ENCODE measurements around the gene MYO7B.

MYO7B gene

GRCh38 chr2:127593228-127594115 lies 58.0 kb downstream of the MYO7B start:
- H3F3A ChIP-seq (ENCODE audit: insufficient read depth, low read length): no peaks in the 10 kb centered on the region
- H2AFZ ChIP-seq (ENCODE audit: low read length): no peak overlapping the region
- DNase-seq: no peak
- H3K79me2 ChIP-seq (ENCODE audit: low read length): no peaks in the 10 kb centered on the region
- no peak overlapping the region for H3K4me2 ChIP-seq (ENCODE audit: low read depth, low read length)
- H3K27me3 ChIP-seq (replicated peaks; ENCODE audit: insufficient read depth, low read length): no peaks in the 10 kb centered on the region; the same call in 1 of the 2 replicates
- no peak overlapping the region for H3K4me3 ChIP-seq (ENCODE audit: low read length)
- no peaks in the 10 kb centered on the region for H3K9me2 ChIP-seq (replicated peaks; ENCODE audit: insufficient read depth, low read length)
- H3K9ac ChIP-seq (ENCODE audit: low read length): no peak overlapping the region
- no peaks in the 10 kb centered on the region for H3K9me3 ChIP-seq (replicated peaks; ENCODE audit: insufficient read depth, low read length)
- no peak overlapping the region for H3K27ac ChIP-seq (ENCODE audit: low read length)
- no peaks in the 10 kb centered on the region for H3K36me3 ChIP-seq (replicated peaks; ENCODE audit: insufficient read depth, low read length)
- H3K4me1 ChIP-seq (ENCODE audit: low read length): no peaks in the 10 kb centered on the region
- TF ChIP-seq EZH2phosphoT487 (IDR thresholded peaks at IDR 0.05; ENCODE audit: low read length): no peak
- no peak for TF ChIP-seq EZH2 (optimal IDR thresholded peaks at IDR 0.05; ENCODE audit: low read depth, low read length)
- no peak for TF ChIP-seq CTCF (IDR thresholded peaks at IDR 0.05; ENCODE audit: low read length)
- H4K20me1 ChIP-seq (ENCODE audit: insufficient read depth, low read length): no peaks in the 10 kb centered on the region

GRCh38 chr2:127594116-127594591 lies 58.7 kb downstream of the MYO7B start:
- H3K27me3 ChIP-seq (replicated peaks; ENCODE audit: insufficient read depth, low read length): no peaks in the 10 kb centered on the region; the same call in 1 of the 2 replicates
- H3F3A ChIP-seq (ENCODE audit: insufficient read depth, low read length): no peaks in the 10 kb centered on the region
- no peak overlapping the region for H3K9ac ChIP-seq (ENCODE audit: low read length)
- H3K27ac ChIP-seq (ENCODE audit: low read length): no peak overlapping the region
- no peaks in the 10 kb centered on the region for H3K4me1 ChIP-seq (ENCODE audit: low read length)
- no peak overlapping the region for H3K4me3 ChIP-seq (ENCODE audit: low read length)
- no peaks in the 10 kb centered on the region for H3K79me2 ChIP-seq (ENCODE audit: low read length)
- H3K9me3 ChIP-seq (replicated peaks; ENCODE audit: insufficient read depth, low read length): no peaks in the 10 kb centered on the region
- H3K9me2 ChIP-seq (replicated peaks; ENCODE audit: insufficient read depth, low read length): no peaks in the 10 kb centered on the region
- no peak for DNase-seq
- H2AFZ ChIP-seq (ENCODE audit: low read length): no peak overlapping the region
- no peaks in the 10 kb centered on the region for H4K20me1 ChIP-seq (ENCODE audit: insufficient read depth, low read length)
- H3K36me3 ChIP-seq (replicated peaks; ENCODE audit: insufficient read depth, low read length): no peaks in the 10 kb centered on the region
- TF ChIP-seq EZH2 (optimal IDR thresholded peaks at IDR 0.05; ENCODE audit: low read depth, low read length) (no peak), CTCF (IDR thresholded peaks at IDR 0.05; ENCODE audit: low read length) (no peak), EZH2phosphoT487 (IDR thresholded peaks at IDR 0.05; ENCODE audit: low read length) (no peak)
- H3K4me2 ChIP-seq (ENCODE audit: low read depth, low read length): no peak overlapping the region

- no peak overlapping the region for H2AFZ ChIP-seq (ENCODE audit: low read length)
- H3K4me2 ChIP-seq (ENCODE audit: low read depth, low read length): no peak overlapping the region
- TF ChIP-seq EZH2 (optimal IDR thresholded peaks at IDR 0.05; ENCODE audit: low read depth, low read length) (no peak), CTCF (IDR thresholded peaks at IDR 0.05; ENCODE audit: low read length) (no peak), EZH2phosphoT487 (IDR thresholded peaks at IDR 0.05; ENCODE audit: low read length) (no peak)
- H3K4me1 ChIP-seq (ENCODE audit: low read length): no peaks in the 10 kb centered on the region
- no peaks in the 10 kb centered on the region for H3K9me3 ChIP-seq (replicated peaks; ENCODE audit: insufficient read depth, low read length)
- no peaks in the 10 kb centered on the region for H3K36me3 ChIP-seq (replicated peaks; ENCODE audit: insufficient read depth, low read length)
- no peak overlapping the region for H3K9ac ChIP-seq (ENCODE audit: low read length)
- H3K4me3 ChIP-seq (ENCODE audit: low read length): no peak overlapping the region
- H3K27me3 ChIP-seq (replicated peaks; ENCODE audit: insufficient read depth, low read length): no peaks in the 10 kb centered on the region; the same call in 1 of the 2 replicates
- no peaks in the 10 kb centered on the region for H4K20me1 ChIP-seq (ENCODE audit: insufficient read depth, low read length)
- no peak for DNase-seq
- no peaks in the 10 kb centered on the region for H3K79me2 ChIP-seq (ENCODE audit: low read length)
- H3K9me2 ChIP-seq (replicated peaks; ENCODE audit: insufficient read depth, low read length): no peaks in the 10 kb centered on the region
- no peaks in the 10 kb centered on the region for H3F3A ChIP-seq (ENCODE audit: insufficient read depth, low read length)
- no peak overlapping the region for H3K27ac ChIP-seq (ENCODE audit: low read length)
Measured at GRCh38 chr2:127596311-127597045, 61.0 kb downstream of the MYO7B start.
